IMR-90 (cell line): ENCODE results near the gene SLC35D2.

Source experiments
- CEBPB ChIP-seq: IDR thresholded peaks from 2 replicates; pipeline ENCODE4 v1.6.1; 2012; ENCODE audit warnings: low read depth, low read length, improper control_type of control experiment
- MAZ ChIP-seq: IDR thresholded peaks from 2 replicates; pipeline ENCODE4 v1.6.1; 2012; ENCODE audit warnings: low read depth, mild to moderate bottlenecking, low read length, improper control_type of control experiment, moderate library complexity, borderline replicate concordance
- NFE2L2 ChIP-seq: fragments of 150-350 bp; IDR thresholded peaks from 2 replicates; pipeline ENCODE4 v1.6.1; 2016; ENCODE audit warnings: low read depth, mild to moderate bottlenecking, low read length
- POLR2A ChIP-seq: IDR thresholded peaks from 2 replicates; pipeline ENCODE4 v1.6.1; 2012; ENCODE audit warnings: mild to moderate bottlenecking, low read depth, low read length
- RAD21 ChIP-seq: IDR thresholded peaks from 2 replicates; pipeline ENCODE4 v1.6.1; 2012; ENCODE audit warnings: low read length, improper control_type of control experiment
- RFX5 ChIP-seq: IDR thresholded peaks from 2 replicates; pipeline ENCODE4 v1.8.0; 2012; ENCODE audit warnings: low read depth, mild to moderate bottlenecking, low read length, moderate library complexity
- SMC3 ChIP-seq: fragments of 150-350 bp; IDR thresholded peaks from 2 replicates; pipeline ENCODE4 v1.6.1; 2016; ENCODE audit warnings: low read depth, mild to moderate bottlenecking, antibody characterized with exemption, low read length, moderate library complexity
- TF ChIP-seq, protein P1 (sequence below): conservative IDR thresholded peaks from 2 replicates; pipeline ENCODE4 v1.5.1; 2012; ENCODE audit warnings: mild to moderate bottlenecking, low read depth, low read length, improper control_type of control experiment
- TF ChIP-seq, protein P2 (sequence below): fragments of 150-350 bp; IDR thresholded peaks from 2 replicates; pipeline ENCODE4 v1.6.1; 2016; ENCODE audit warnings: low read depth, mild to moderate bottlenecking, low read length, moderate library complexity, borderline replicate concordance
- TF ChIP-seq, protein P3 (sequence below): fragments of 150-350 bp; IDR thresholded peaks from 2 replicates; pipeline ENCODE4 v1.6.1; 2017; ENCODE audit warnings: mild to moderate bottlenecking, antibody characterized with exemption, low read length, low read depth

DNA sequence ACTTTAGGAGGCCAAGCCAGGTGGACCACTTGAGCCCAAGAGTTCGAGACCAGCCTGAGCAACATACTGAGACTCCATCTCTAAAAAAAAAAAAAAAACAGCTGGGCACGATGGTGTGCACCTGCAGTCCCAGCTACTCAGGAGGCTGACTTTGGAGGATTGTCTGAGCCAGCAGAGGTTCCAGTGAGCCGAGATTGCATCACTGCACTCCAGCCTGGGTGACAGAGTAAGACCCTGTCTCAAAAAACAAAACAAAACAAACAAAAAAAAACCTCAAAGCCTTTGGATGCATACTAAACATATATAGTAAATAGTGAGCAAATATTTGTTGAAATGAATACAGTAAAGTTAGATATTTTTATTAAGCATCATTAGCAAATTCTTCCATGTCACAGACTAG lies 5.3 kb downstream of the SLC35D2 start:
- TF ChIP-seq, protein P1, sequence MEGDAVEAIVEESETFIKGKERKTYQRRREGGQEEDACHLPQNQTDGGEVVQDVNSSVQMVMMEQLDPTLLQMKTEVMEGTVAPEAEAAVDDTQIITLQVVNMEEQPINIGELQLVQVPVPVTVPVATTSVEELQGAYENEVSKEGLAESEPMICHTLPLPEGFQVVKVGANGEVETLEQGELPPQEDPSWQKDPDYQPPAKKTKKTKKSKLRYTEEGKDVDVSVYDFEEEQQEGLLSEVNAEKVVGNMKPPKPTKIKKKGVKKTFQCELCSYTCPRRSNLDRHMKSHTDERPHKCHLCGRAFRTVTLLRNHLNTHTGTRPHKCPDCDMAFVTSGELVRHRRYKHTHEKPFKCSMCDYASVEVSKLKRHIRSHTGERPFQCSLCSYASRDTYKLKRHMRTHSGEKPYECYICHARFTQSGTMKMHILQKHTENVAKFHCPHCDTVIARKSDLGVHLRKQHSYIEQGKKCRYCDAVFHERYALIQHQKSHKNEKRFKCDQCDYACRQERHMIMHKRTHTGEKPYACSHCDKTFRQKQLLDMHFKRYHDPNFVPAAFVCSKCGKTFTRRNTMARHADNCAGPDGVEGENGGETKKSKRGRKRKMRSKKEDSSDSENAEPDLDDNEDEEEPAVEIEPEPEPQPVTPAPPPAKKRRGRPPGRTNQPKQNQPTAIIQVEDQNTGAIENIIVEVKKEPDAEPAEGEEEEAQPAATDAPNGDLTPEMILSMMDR, result no peak
- TF ChIP-seq, protein P2, sequence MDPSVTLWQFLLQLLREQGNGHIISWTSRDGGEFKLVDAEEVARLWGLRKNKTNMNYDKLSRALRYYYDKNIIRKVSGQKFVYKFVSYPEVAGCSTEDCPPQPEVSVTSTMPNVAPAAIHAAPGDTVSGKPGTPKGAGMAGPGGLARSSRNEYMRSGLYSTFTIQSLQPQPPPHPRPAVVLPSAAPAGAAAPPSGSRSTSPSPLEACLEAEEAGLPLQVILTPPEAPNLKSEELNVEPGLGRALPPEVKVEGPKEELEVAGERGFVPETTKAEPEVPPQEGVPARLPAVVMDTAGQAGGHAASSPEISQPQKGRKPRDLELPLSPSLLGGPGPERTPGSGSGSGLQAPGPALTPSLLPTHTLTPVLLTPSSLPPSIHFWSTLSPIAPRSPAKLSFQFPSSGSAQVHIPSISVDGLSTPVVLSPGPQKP, result no peak
- TF ChIP-seq MAZ (no peak), POLR2A (no peak), RFX5 (no peak), CEBPB (no peak), RAD21 (no peak), SMC3 (no peak), NFE2L2 (no peak)
- TF ChIP-seq, protein P3, sequence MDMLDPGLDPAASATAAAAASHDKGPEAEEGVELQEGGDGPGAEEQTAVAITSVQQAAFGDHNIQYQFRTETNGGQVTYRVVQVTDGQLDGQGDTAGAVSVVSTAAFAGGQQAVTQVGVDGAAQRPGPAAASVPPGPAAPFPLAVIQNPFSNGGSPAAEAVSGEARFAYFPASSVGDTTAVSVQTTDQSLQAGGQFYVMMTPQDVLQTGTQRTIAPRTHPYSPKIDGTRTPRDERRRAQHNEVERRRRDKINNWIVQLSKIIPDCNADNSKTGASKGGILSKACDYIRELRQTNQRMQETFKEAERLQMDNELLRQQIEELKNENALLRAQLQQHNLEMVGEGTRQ, result no peak
